ENCODE measurements around the gene C18orf32. TPM values are rescaled to one million over a fixed set of nuclear protein-coding genes. Genes with fewer than 3 reads are reported as not detected.
"Not testable (repeated sequence)": the region's sequence is repeated elsewhere in the genome, so short reads cannot be mapped to it uniquely, and the experiment has no call there.

C18orf32 gene
- polyA plus RNA-seq, 3 donors = 24.6 to 28.7 (median 28.2) TPM

DNA sequence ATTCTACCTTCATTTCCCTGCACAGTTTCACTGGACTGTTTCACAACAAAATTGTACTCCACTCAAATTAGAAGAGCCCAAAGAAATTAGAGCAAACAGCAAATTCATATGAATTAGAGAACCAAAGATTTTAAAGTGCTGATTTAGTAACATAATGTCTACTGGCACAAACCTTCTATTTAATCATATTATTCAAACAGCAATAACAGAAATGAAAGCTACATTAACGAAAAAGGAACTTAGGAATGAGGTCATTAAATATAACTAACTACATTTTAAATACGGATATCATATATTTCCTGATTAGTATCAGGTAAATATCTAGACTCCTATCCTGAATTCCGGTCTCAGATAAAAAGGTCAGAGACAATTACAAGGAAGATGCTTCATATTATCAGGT lies 5.1 kb downstream of the C18orf32 start:
- no peak for DNase-seq (ENCODE audit: extremely low read depth in 1 of 11, low read depth in 9 of 11, low spot score in 4 of 11)

DNA sequence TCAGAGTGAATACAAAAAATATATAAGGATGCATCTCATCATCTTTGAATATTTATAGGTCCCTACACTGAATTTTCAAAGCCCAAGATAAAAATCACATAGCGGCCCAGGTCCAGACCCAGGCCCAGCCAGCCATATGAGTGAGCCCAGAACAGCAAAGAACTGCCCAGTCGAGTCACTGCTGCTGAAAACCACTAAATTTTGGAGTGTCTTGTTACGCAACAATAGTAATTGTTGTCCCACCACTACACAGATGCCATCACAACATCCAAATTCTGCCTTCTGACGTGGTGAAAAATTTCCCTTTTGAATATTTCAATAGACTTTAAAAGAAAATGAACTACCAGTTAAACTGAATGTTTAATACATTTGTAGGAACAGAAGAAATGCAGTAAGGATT lies 5.7 kb downstream of the C18orf32 start:
- DNase-seq (ENCODE audit: extremely low read depth in 1 of 11, low read depth in 9 of 11, low spot score in 4 of 11) = no peak

DNA sequence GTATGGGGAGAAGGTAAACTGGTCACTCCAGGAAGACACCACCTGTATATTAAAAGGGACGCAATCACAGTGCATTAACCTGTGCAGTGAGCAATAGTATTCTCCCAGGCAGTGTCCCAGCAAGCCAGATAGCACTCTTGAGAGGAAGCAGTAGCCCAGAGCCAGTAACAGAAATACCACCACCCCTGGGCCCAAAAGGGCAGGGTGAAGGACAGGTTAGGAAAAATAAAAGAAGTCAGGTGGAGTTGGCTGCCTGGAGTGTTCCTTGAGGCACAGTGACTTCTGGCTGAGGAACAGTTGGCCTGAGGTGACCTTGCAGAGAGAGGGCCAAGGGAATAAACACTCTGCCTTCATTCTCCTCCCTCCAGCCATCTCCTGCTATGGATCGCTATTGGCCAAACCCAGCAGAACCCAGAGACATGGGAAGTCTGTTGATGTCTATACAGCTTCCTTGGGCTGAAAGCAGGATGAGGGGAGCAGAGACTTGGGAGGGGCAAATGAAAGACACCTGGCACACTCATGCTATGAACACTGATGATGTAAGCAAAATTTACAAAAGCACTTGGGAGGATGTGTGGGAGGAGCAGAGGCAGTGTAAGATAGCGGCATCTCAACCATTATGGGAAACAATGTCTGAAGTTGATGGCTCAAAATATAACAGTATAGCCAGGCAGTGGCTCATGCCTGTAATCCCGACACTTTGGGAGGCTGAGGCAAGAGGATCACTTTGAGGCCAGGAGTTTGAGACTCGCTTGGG lies 7.5 kb downstream of the C18orf32 start:
- no peak for DNase-seq (ENCODE audit: extremely low read depth in 1 of 11, low read depth in 9 of 11, low spot score in 4 of 11)

DNA sequence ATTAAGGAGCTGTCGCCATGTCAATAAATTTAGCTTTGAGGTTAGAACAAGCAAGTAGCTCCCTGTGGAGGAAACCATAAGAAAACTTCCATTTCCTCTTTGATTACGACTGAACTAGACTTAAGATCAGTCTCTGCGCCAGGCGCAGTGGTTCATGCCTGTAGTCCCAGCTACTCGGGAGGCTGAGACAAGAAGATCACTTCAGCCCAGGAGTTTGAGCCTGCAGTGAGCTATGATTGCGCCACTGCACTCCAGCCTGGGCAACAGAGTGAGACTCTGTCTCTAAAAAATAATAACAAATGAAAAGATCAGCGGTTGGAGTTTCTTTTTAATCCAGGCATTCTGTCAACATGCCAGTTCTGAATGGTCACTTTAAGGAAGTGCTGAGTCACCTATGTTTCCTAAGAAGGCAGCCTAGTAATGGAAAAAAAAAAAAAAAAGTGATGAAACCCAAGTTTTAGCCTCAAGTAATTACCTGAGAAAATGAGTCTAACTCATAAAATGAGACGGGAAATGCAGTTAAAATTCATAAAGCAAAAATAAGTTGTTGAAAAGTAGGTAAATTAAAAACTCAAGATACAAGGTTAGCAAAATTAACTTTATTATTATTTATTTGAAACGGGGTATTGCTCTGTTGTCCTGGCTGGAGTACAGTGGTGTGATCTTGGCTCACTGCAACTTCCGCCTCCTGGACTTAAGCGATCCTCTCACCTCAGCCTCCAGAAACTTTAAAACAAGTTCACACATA lies 10.2 kb downstream of the C18orf32 start:
- DNase-seq (ENCODE audit: extremely low read depth in 1 of 11, low read depth in 9 of 11, low spot score in 4 of 11) = no peak

DNA sequence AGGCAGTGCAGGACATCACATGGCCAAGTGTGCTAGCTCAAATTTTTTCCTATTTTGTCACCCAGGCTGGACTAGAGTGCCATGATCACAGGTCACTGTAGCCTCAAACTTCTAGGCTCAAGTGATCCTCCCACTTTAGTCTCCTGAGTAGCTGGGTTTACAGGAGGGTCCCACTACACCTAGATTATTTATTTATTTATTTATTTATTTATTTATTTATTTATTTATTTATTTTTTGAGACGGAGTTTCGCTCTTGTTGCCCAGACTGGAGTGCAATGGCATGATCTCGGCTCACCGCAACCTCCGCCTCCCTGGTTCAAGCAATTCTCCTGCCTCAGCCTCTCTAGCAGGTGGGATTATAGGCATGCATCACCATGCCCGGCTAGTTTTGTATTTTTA lies 12.1 kb downstream of the C18orf32 start:
- DNase-seq (ENCODE audit: extremely low read depth in 1 of 11, low read depth in 9 of 11, low spot score in 4 of 11) = not testable (repeated sequence)

DNA sequence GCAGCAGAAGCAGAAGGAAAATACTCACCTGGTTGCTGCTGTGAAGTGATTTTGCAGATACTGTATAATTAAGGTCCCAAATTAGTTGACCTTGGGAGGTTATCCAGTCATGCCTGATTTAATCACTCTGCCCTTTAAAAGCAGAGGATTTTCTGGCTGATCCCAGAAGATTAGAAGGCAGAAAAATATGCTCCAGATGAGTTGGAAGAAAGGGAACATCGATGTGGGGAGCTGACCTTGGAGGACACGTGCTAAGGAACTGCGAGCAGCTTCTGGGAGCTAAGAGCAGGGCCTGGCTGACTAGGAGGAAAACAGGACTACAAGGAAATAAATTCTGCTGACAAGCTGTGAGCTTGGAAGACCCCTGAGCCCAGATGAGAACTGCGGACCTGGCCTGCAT lies 13.3 kb downstream of the C18orf32 start:
- no peak for DNase-seq (ENCODE audit: extremely low read depth in 1 of 11, low read depth in 9 of 11, low spot score in 4 of 11)

DNA sequence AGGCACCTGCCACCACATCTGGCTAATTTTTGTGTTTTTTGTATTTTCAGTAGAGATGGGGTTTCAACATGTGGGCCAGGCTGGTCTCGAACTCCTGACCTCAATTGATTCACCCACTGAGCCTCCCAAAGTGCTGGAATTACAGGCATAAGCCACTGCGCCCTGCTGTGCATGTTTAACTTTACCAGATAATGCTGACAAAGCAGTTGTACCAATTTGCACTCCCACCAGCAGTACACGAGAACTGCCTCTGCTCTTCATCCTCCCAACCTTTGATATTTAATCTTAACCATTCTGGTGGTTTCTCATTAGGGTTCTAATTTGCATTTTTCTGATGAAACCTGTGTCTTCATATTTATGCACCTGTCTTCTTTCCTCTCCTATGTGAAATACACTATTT lies 14.6 kb downstream of the C18orf32 start:
- no peak for DNase-seq (ENCODE audit: extremely low read depth in 1 of 11, low read depth in 9 of 11, low spot score in 4 of 11)

DNA sequence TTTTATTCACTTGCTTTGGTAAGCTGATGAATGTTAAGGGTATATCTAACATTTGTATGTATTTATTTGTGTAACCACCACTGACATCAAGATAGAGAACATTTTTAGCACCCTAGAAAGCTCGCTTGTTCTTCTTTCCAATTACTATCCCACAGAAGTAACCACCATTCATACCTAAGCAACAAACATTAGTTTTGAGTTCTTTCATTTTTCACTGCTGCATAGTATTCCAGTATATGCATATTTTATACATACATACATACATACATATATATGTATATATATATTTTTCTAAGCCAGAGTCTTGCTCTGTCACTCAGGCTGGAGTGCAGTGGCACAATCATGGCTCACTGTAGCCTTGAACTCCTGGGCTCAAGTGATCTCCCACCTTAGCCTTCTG lies 15.5 kb downstream of the C18orf32 start:
- DNase-seq (ENCODE audit: extremely low read depth in 1 of 11, low read depth in 9 of 11, low spot score in 4 of 11) = no peak

DNA sequence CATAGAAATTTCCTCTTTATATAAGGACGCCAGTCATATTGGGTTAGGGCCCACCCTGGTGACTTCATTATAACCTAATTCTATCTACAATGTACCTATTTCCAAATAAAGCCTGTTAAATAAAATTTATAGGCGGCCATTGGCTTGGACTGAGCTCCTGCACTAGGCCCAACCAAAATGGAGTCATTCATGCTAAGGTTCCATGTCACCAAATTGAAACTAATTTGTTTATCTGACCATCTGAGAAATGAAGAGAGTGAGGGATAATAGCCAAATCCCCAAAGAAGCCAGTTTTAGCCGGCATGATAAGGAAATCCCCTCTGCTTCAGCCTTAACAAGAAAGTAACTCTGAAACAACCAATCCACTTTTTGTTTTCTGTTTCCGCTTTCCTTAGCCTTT lies 19.4 kb downstream of the C18orf32 start:
- no peak for DNase-seq (ENCODE audit: extremely low read depth in 1 of 11, low read depth in 9 of 11, low spot score in 4 of 11)

DNA sequence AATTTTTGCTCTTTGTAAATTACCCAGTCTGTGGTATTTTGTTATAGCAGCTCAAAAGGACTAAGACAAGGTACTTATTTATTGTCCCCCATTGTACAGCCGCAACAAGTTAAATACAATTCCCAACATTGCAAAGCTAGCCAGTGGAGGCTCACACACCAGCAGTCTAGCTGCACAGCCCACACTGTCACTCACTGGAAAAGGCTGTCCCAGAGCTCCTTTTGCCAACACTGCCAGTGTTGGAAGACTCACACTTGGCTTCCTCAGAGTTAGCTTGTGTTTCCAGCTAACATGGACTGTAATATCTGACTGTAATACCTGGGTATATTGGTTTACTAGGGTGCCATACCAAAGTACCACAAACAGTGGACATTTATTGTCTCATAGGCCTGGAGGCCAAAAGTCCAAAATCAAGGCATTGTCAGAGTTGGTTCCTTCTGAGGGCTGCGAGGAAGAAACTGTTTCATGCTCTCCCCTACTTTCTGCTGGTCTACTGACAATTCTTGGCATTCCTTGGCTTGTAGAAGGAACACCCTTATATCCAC lies 19.9 kb downstream of the C18orf32 start:
- DNase-seq (ENCODE audit: extremely low read depth in 1 of 11, low read depth in 9 of 11, low spot score in 4 of 11) = no peak

DNA sequence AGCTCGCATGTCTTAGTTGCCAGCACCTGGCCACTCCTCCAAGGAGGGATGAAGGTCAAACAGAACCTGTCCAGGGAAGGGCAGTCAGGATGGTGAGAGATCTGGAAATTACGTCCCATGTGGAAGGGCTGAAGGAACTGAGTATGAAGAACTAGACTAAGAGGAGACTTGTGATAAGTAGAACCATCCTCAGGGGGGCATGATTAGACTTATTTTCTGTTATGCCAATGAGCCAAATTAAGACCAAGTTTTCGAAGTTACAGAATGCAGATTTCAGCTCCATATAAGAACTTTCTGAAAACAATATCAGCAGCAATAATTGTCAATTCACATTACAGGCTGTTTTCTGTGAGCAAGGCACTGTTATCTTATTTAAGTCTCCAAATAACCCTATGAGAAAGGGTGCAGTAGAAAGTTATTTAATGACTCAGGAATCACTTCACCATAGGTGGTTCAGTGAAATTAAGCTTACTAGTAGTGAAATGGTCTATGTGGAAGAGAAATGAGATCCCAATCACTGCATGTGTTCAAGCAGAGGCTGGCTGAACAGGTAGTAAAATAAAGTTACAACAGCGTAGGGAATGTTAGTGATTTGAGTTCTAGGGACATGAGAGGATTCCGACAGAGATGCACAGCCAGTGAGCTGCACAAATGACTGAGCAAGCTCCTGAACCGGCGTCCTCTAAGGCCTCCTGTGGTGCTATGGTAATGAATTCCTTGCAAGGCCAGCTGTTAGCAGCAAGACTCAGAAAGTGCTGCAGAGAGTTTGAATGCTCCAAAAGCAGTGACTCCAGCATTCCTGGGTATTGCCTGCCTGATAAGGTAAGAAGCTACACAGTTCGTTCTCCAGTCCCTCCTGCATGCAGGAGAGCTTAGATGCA lies 22.1 kb downstream of the C18orf32 start:
- no peak for DNase-seq (ENCODE audit: extremely low read depth in 1 of 11, low read depth in 9 of 11, low spot score in 4 of 11)

DNA sequence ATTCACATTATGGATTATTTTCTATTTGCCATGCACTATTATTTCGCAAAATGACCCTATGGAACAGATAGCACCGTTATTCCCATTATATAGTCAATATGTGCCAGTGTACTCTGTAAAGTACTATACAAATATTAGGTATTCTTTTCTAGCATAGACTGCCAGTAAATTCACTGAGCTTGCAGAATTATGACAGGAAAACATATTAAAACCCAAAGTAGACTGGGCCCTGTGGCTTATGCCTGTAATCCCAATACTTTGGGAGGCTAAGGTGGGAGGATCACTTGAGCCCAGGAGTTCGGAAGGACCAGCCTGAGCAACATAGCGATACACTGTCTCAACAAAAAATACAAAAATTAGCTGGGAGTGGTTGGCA lies 25.4 kb downstream of the C18orf32 start:
- DNase-seq (ENCODE audit: extremely low read depth in 1 of 11, low read depth in 9 of 11, low spot score in 4 of 11) = no peak

DNA sequence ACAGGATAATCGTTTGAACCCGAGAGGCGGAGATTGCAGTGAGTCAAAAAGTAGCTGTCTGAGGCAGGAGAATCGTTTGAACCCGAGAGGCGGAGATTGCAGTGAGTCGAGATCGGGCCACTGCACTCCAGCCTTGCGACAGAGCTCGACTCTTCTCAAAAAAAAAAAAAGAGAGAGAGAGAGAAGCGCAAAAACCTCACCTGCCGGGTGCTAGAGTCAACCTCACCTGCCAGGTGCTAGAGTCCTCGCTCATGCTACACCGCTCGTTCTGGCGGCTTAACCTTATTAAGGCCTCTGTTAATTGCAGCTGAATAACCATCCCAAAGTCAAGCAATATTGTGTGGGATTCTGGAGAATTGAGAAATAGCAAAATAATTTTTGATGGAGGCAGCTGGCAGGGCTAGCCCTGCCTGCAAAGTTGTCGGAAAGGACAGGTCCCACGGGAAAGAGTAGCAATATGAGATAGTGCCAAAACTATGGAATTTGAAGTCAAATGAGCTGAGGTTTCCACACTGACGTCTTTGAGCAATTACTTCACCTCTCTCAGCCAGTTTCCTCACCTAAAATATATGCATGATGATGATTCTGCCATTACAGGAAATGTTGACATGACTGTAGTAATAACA lies 25.9 kb downstream of the C18orf32 start:
- DNase-seq (ENCODE audit: extremely low read depth in 1 of 11, low read depth in 9 of 11, low spot score in 4 of 11) = no peak

DNA sequence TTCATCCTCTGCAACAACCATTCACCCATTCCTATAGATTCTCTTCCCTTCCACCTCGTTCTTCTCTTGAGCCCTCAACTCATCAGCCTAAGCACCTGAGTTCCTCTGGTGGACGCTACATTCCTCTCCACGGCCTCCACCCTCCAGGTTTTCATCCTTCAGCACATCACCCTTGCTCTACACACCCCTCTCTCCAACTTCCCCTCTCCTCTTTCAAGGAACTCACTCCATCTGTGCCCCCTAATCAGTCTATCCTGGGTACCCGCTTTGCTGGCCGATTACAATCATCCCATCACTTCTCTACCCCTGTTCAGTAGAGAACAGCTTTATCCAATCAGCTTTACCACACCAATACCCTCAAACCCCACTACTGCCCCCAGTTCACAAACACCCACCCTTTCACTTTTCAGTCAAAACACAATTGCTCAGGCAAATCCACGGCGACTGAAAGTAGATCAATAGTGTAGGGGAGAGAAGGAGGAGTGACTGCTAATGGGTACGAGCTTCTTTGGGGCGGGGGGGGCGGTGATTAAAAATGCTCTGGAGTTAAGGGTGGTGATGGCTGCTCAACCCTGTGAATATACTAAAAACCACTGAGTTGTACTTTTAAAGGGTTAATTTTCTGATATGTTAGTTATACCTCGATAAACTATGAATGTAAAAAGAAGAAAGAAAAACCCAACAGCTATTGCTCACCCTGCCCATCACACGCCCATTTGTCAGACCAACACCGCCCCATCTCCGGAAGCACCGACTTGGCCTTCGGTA lies 27.4 kb downstream of the C18orf32 start:
- DNase-seq (ENCODE audit: extremely low read depth in 1 of 11, low read depth in 9 of 11, low spot score in 4 of 11) = no peak

DNA sequence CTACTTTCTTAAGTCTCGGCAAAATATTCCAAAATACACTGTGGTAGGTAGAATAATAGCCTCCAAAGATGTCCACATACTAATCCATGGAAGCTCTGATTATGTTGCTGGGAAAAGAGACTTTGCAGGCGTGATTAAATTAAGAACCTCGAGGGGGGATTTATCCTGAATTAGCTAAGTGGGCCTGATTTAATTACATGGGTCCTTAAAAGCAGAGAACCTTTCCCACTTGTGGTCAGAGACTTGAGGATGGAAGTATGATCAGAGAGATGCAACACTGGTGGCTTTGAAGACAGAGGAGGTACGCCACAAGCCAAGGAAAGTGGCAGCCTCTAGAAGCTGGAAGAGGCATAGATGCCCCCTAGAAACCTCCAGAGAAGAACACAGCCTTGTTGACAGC lies 29.4 kb downstream of the C18orf32 start:
- DNase-seq (ENCODE audit: extremely low read depth in 1 of 11, low read depth in 9 of 11, low spot score in 4 of 11) = no peak

DNA sequence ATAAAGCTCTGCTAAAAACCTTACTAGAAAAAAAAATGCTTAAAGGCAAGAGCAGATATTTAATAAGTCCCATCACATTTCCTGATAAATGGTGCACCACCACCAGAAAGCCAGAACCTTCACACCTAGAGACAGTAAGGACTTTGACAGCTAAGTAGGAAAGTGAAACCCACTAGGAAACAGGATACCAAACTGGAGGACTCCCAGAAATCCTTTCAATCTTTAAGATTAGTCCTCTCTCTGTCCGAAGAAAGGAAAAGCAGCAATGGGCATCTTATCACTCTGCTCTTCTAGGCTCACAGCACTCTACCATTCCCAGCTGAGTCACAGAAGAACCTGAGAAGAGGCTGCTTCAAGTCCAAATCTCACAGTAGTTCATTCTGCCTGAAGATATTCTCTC lies 30.2 kb downstream of the C18orf32 start:
- DNase-seq (ENCODE audit: extremely low read depth in 1 of 11, low read depth in 9 of 11, low spot score in 4 of 11) = no peak

DNA sequence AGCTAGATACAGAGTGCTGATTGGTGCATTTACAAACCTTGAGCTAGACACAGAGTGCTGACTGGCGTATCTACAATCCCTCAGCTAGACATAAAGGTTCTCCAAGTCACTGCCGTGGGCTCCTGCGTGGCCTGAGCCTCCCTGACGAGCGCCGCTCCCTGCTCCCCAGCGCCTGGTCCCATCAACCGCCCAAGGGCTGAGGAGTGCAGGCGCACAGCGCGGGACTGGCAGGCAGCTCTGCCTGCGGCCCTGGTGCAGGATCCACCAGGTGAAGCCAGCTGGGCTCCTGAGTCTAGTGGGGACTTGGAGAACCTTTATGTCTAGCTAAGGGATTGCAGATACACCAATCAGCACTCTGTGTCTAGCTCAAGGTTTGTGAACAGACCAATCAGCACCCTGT lies 34.5 kb downstream of the C18orf32 start:
- DNase-seq (ENCODE audit: extremely low read depth in 1 of 11, low read depth in 9 of 11, low spot score in 4 of 11) = not testable (repeated sequence)
